DOHH2 (cell line): ENCODE results near the gene NRXN3.

Source experiments
- H3F3A ChIP-seq: fragments of 200-600 bp; sonication (generic), shearing (Covaris generic); 2 replicates; pipeline ENCODE4 v1.6.0; 2016; ENCODE audit warnings: antibody characterized with exemption, mild to moderate bottlenecking; ENCODE audit not compliant: control insufficient read depth, insufficient read depth
- H3K27ac ChIP-seq: fragments of 200-600 bp; sonication (generic); 2 replicates; pipeline ENCODE4 v1.5.1; 2014; ENCODE audit warnings: low read depth, mild to moderate bottlenecking, low read length, moderate library complexity
- H3K27me3 ChIP-seq: fragments of 200-600 bp; sonication (generic); 2 replicates; pipeline ENCODE4 v1.6.1; 2014; ENCODE audit warnings: mild to moderate bottlenecking, low read length, mixed read lengths; ENCODE audit not compliant: control insufficient read depth
- H3K36me3 ChIP-seq: fragments of 200-600 bp; sonication (generic); 2 replicates; pipeline ENCODE4 v1.6.1; 2014; ENCODE audit warnings: mild to moderate bottlenecking, low read length, moderate library complexity, mixed read lengths; ENCODE audit not compliant: control insufficient read depth
- H3K4me1 ChIP-seq: fragments of 200-600 bp; sonication (generic); 2 replicates; pipeline ENCODE4 v1.6.1; 2014; ENCODE audit warnings: mild to moderate bottlenecking, low read length, mixed read lengths; ENCODE audit not compliant: control insufficient read depth
- H3K4me2 ChIP-seq: fragments of 200-600 bp; sonication (generic); 2 replicates; pipeline ENCODE4 v1.6.0; 2014; ENCODE audit warnings: mild to moderate bottlenecking, low read length, moderate library complexity
- H3K4me3 ChIP-seq: fragments of 200-600 bp; sonication (generic); 2 replicates; pipeline ENCODE4 v1.5.1; 2014; ENCODE audit warnings: mild to moderate bottlenecking, low read length, mixed read lengths
- H3K79me2 ChIP-seq: fragments of 200-600 bp; sonication (generic); 2 replicates; pipeline ENCODE4 v1.6.1; 2014; ENCODE audit warnings: mild to moderate bottlenecking, low read length, mixed read lengths; ENCODE audit not compliant: control insufficient read depth
- H3K9me2 ChIP-seq: fragments of 200-600 bp; sonication (generic); replicated peaks from 2 replicates; pipeline ENCODE4 v1.6.1; 2014; ENCODE audit warnings: mild to moderate bottlenecking, low read length, mixed read lengths; ENCODE audit not compliant: control insufficient read depth
- H3K9me3 ChIP-seq: fragments of 200-600 bp; sonication (generic); 2 replicates; pipeline ENCODE4 v1.6.1; 2014; ENCODE audit warnings: antibody characterized with exemption, low read length, mixed read lengths; ENCODE audit not compliant: control insufficient read depth, insufficient read depth
- H4K20me1 ChIP-seq: fragments of 200-600 bp; sonication (generic); 2 replicates; pipeline ENCODE4 v1.6.0; 2014; ENCODE audit warnings: low read depth, mild to moderate bottlenecking, antibody characterized with exemption, low read length, moderate library complexity; ENCODE audit not compliant: control insufficient read depth, insufficient read depth
- CTCF ChIP-seq: fragments of 200-600 bp; sonication (generic); IDR thresholded peaks from one replicate; pipeline ENCODE4 v1.5.1; 2014; ENCODE audit warnings: antibody characterized with exemption, mild to moderate bottlenecking, low read depth, low read length; ENCODE audit not compliant: poor library complexity, severe bottlenecking
- EZH2phosphoT487 ChIP-seq: fragments of 200-600 bp; sonication (generic); IDR thresholded peaks from 2 replicates; pipeline ENCODE4 v1.6.1; 2017; ENCODE audit warnings: borderline replicate concordance, mild to moderate bottlenecking, antibody characterized with exemption, low read length, moderate library complexity, mixed read lengths

NRXN3 gene

GRCh38 chr14:79554816-79555215, 1384.6 kb downstream of the NRXN3 start:
- TF ChIP-seq CTCF (no peak), EZH2phosphoT487 (no peak)
- no peak overlapping the region for H3K4me2 ChIP-seq
- no peaks in the 10 kb centered on the region for H3K27me3 ChIP-seq

GRCh38 chr14:79555429-79555828, 1385.3 kb downstream of the NRXN3 start:
- Histone ChIP-seq H3K36me3 (no peaks in the 10 kb centered on the region), H4K20me1 (no peaks in the 10 kb centered on the region), H3K4me1 (no peaks in the 10 kb centered on the region), H3K9me3 (no peaks in the 10 kb centered on the region), H3K79me2 (no peaks in the 10 kb centered on the region), H3K27me3 (no peaks in the 10 kb centered on the region), H3K27ac (no peak overlapping the region), H3K9me2 (no peaks in the 10 kb centered on the region), H3K4me3 (no peak overlapping the region), H3K4me2 (no peak overlapping the region), H3F3A (no peaks in the 10 kb centered on the region)
- no peak for TF ChIP-seq CTCF
- no peak for TF ChIP-seq EZH2phosphoT487

More at GRCh38 chr14:79554816-79555215, 1384.6 kb downstream of the NRXN3 start:
- no peaks in the 10 kb centered on the region for H3F3A ChIP-seq
- no peaks in the 10 kb centered on the region for H3K9me2 ChIP-seq
- H3K4me3 ChIP-seq, result no peak overlapping the region
- H4K20me1 ChIP-seq, result no peaks in the 10 kb centered on the region
- no peaks in the 10 kb centered on the region for H3K9me3 ChIP-seq
- H3K36me3 ChIP-seq, result no peaks in the 10 kb centered on the region
- H3K4me1 ChIP-seq, result no peaks in the 10 kb centered on the region
- H3K27ac ChIP-seq, result no peak overlapping the region
- no peaks in the 10 kb centered on the region for H3K79me2 ChIP-seq

GRCh38 chr14:79557309-79557708, 1387.1 kb downstream of the NRXN3 start:
- H3F3A ChIP-seq, result no peaks in the 10 kb centered on the region
- H3K4me1 ChIP-seq, result no peaks in the 10 kb centered on the region
- no peaks in the 10 kb centered on the region for H3K36me3 ChIP-seq
- H3K27ac ChIP-seq, result no peak overlapping the region
- H4K20me1 ChIP-seq, result no peaks in the 10 kb centered on the region
- TF ChIP-seq CTCF (no peak), EZH2phosphoT487 (no peak)
- H3K27me3 ChIP-seq, result no peaks in the 10 kb centered on the region
- H3K79me2 ChIP-seq, result no peaks in the 10 kb centered on the region
- H3K9me3 ChIP-seq, result no peaks in the 10 kb centered on the region
- no peak overlapping the region for H3K4me2 ChIP-seq
- no peak overlapping the region for H3K4me3 ChIP-seq
- H3K9me2 ChIP-seq, result no peaks in the 10 kb centered on the region

- no peaks in the 10 kb centered on the region for H4K20me1 ChIP-seq
- H3K9me2 ChIP-seq, result no peaks in the 10 kb centered on the region
- no peaks in the 10 kb centered on the region for H3F3A ChIP-seq
- no peak for TF ChIP-seq CTCF
- TF ChIP-seq EZH2phosphoT487, result no peak
- no peak overlapping the region for H3K4me3 ChIP-seq
- H3K27me3 ChIP-seq, result no peaks in the 10 kb centered on the region
- H3K9me3 ChIP-seq, result no peaks in the 10 kb centered on the region
- no peaks in the 10 kb centered on the region for H3K79me2 ChIP-seq
- H3K4me2 ChIP-seq, result no peak overlapping the region
- H3K27ac ChIP-seq, result no peak overlapping the region
- no peaks in the 10 kb centered on the region for H3K36me3 ChIP-seq
- no peaks in the 10 kb centered on the region for H3K4me1 ChIP-seq
These were observed 1392.0 kb downstream of the NRXN3 start for GRCh38 chr14:79562185-79562584.
